Measurements from ENCODE around the gene QSOX2. TPM values are rescaled to one million over a fixed set of nuclear protein-coding genes. Genes with fewer than 3 reads are reported as not detected.

The QSOX2 gene
- total RNA-seq, 1 experiment from 2014 or later: 40.0 TPM

GRCh38 chr9:136244122-136244968 is 1.3 kb downstream of the QSOX2 start:
- Histone ChIP-seq H3K36me3 (ENCODE audit: control insufficient read depth, insufficient read depth, low read length) (peaks cover 4% of the 10 kb centered on the region; the same call in 1 of the 2 replicates), H3K9me3 (ENCODE audit: control insufficient read depth, insufficient read depth, low read depth, low read length) (no peaks in the 10 kb centered on the region), H3K4me3 (ENCODE audit: low read depth in 2 of 2, low read length in 2 of 2) (peak overlapping the region; percentile 71 to 84), H3K27me3 (ENCODE audit: control insufficient read depth, insufficient read depth, low read length) (no peaks in the 10 kb centered on the region), H3K4me1 (ENCODE audit: control insufficient read depth, insufficient read depth, low read length) (peaks cover 15% of the 10 kb centered on the region), H3K27ac (ENCODE audit: low read length) (peak overlapping the region; percentile 86)
- TF ChIP-seq REST (IDR thresholded peaks at IDR 0.05; ENCODE audit: insufficient read depth in 1 of 2, low read depth in 2 of 2, low read length in 1 of 2) (no peak), TCF7L2 (IDR thresholded peaks at IDR 0.05; ENCODE audit: low read depth, low read length) (no peak)
- intact Hi-C loops (cut with micrococcal nuclease; ENCODE audit: unreplicated experiment): no loop called here
- DNase-seq (ENCODE audit: low read depth, low spot score): no peak
- ChIA-PET POLR2A (no interaction called here), CTCF (no interaction called here)
- in situ Hi-C loops (cut with HindIII; ENCODE audit: low pct_unique_long_range_greater_than_20kb, low sequenced_read_pairs): no loop called here
- BruUV-seq (replicated peaks): TSS peak; percentile 79
- ATAC-seq: no peak

GRCh38 chr9:136243631-136244030 is 2.0 kb downstream of the QSOX2 start:
- BruUV-seq (replicated peaks): no TSS peak
- Histone ChIP-seq H3K4me3 (ENCODE audit: low read depth in 2 of 2, low read length in 2 of 2) (no peak overlapping the region), H3K9me3 (ENCODE audit: control insufficient read depth, insufficient read depth, low read depth, low read length) (no peaks in the 10 kb centered on the region), H3K36me3 (ENCODE audit: control insufficient read depth, insufficient read depth, low read length) (peaks cover 4% of the 10 kb centered on the region; the same call in 1 of the 2 replicates), H3K27ac (ENCODE audit: low read length) (no peak overlapping the region), H3K4me1 (ENCODE audit: control insufficient read depth, insufficient read depth, low read length) (peaks cover 15% of the 10 kb centered on the region), H3K27me3 (ENCODE audit: control insufficient read depth, insufficient read depth, low read length) (no peaks in the 10 kb centered on the region)
- ChIA-PET POLR2A (no interaction called here), CTCF (no interaction called here)
- ATAC-seq (no peak), DNase-seq (ENCODE audit: low read depth, low spot score) (no peak)
- TF ChIP-seq POLR2AphosphoS5 (IDR thresholded peaks at IDR 0.05; ENCODE audit: low read depth, low read length): no peak
- TF ChIP-seq REST (IDR thresholded peaks at IDR 0.05; ENCODE audit: insufficient read depth in 1 of 2, low read depth in 2 of 2, low read length in 1 of 2): no peak
- no peak for TF ChIP-seq CTCF (IDR thresholded peaks at IDR 0.05)
- no peak for TF ChIP-seq TCF7L2 (IDR thresholded peaks at IDR 0.05; ENCODE audit: low read depth, low read length)
- no peak for TF ChIP-seq SIN3A (IDR thresholded peaks at IDR 0.05; ENCODE audit: borderline replicate concordance, insufficient read depth, low read depth, low read length)
- in situ Hi-C loops (cut with HindIII; ENCODE audit: low pct_unique_long_range_greater_than_20kb, low sequenced_read_pairs) (no loop called here), intact Hi-C loops (cut with micrococcal nuclease; ENCODE audit: unreplicated experiment) (no loop called here)

All from Panc1 (cell line).